Endothelial cell of umbilical vein (primary cell): ENCODE data around the gene CRTC1. TPM values are rescaled to one million over a fixed set of nuclear protein-coding genes. Genes with fewer than 3 reads are reported as not detected.

Source experiments
- BruUV-seq: library from RNA; stranded (reverse); fragments of 400-500 nt; replicated peaks from 2 replicates; lab custom pipeline; 2021; lab: Mats Ljungman, UMichigan
- CTCF ChIA-PET: fragments of 300-600, 350-600 bp; sonication (Branson Sonifier 250); formaldehyde crosslinking; loops from one replicate; lab custom pipeline; 2021; ENCODE audit warnings: antibody characterized with exemption, inconsistent platforms; lab: Charles Lee
- POLR2A ChIA-PET: fragments of 300-600, 350-600 bp; sonication (Branson Sonifier 250); formaldehyde crosslinking; loops from one replicate; lab custom pipeline; 2021; ENCODE audit warnings: antibody characterized with exemption, inconsistent platforms; lab: Charles Lee
- DNase-seq: peaks from one replicate; pipeline ENCODE4 v3.0.0-alpha.2; 2011; ENCODE audit warnings: low read depth, low spot score
- FAIRE-seq: peaks from 2 replicates; lab custom pipeline; 2011; peaks lifted over from hg19 to GRCh38; lab: Jason Lieb, UNC
- H2AFZ ChIP-seq: 2 replicates; pipeline ENCODE4 v1.6.0; 2012; ENCODE audit warnings: low read depth, low read length, control low read depth, inconsistent platforms
- H3K27ac ChIP-seq: 2 replicates; pipeline ENCODE4 v1.5.1; 2011; ENCODE audit warnings: low read depth, mild to moderate bottlenecking, control low read depth, low read length, moderate library complexity; ENCODE audit not compliant: insufficient read depth
- H3K27me3 ChIP-seq, 2 experiments: 2 replicates each; pipeline versions ENCODE4 v1.6.0 to v1.6.1; 2011; ENCODE audit warnings: low read length in 2 of 2, mixed read lengths in 1 of 2; ENCODE audit not compliant: control insufficient read depth in 2 of 2, insufficient read depth in 2 of 2
- H3K36me3 ChIP-seq, 2 experiments: 2 replicates in 1 of 2; 3 replicates in 1 of 2; pipeline ENCODE4 v1.5.1; 2011; ENCODE audit warnings: low read length in 2 of 2, mild to moderate bottlenecking in 1 of 2, moderate library complexity in 1 of 2; ENCODE audit not compliant: control insufficient read depth in 2 of 2, insufficient read depth in 2 of 2; ENCODE audit errors: extremely low read depth in 1 of 2
- H3K4me1 ChIP-seq: 3 replicates; pipeline ENCODE4 v1.5.1; 2011; ENCODE audit warnings: mild to moderate bottlenecking, low read length; ENCODE audit not compliant: control insufficient read depth, insufficient read depth; ENCODE audit errors: extremely low read depth
- H3K4me2 ChIP-seq: 2 replicates; pipeline ENCODE4 v1.6.1; 2011; ENCODE audit warnings: low read length, control low read depth, mixed read lengths; ENCODE audit not compliant: insufficient read depth
- H3K4me3 ChIP-seq, 3 experiments: fragments of 200-600 bp in 1 of 3; sonication (generic), shearing (Covaris generic) in 1 of 3; replicated peaks in 1 of 3; 2 replicates each; pipeline ENCODE4 v1.5.1; 2011 to 2016; ENCODE audit warnings: control low read depth in 3 of 3, low read length in 3 of 3, mild to moderate bottlenecking in 2 of 3, inconsistent platforms in 1 of 3, low read depth in 1 of 3, moderate library complexity in 1 of 3; ENCODE audit not compliant: insufficient read depth in 1 of 3
- H3K79me2 ChIP-seq: 2 replicates; pipeline ENCODE4 v1.6.0; 2012; ENCODE audit warnings: low read length, inconsistent platforms; ENCODE audit not compliant: control insufficient read depth, insufficient read depth
- H3K9ac ChIP-seq: replicated peaks from 2 replicates; pipeline ENCODE3; 2011; ENCODE audit warnings: low read length, control low read depth; ENCODE audit not compliant: insufficient read depth; ENCODE audit errors: extremely low read depth
- H3K9me1 ChIP-seq: replicated peaks from 3 replicates; pipeline ENCODE4 v1.6.0; 2011; ENCODE audit warnings: mild to moderate bottlenecking, low read length; ENCODE audit not compliant: control insufficient read depth, insufficient read depth; ENCODE audit errors: extremely low read depth
- H3K9me3 ChIP-seq: replicated peaks from 2 replicates; pipeline ENCODE4 v1.5.1; 2012; ENCODE audit warnings: low read length, inconsistent platforms; ENCODE audit not compliant: control insufficient read depth, insufficient read depth
- H4K20me1 ChIP-seq: replicated peaks from 2 replicates; pipeline ENCODE3; 2011; ENCODE audit warnings: mild to moderate bottlenecking, low read length; ENCODE audit not compliant: control insufficient read depth, insufficient read depth; ENCODE audit errors: extremely low read depth
- CTCF ChIP-seq, 2 donors: IDR thresholded peaks; 1 replicate in 1 of 2; 2 replicates in 1 of 2; pipeline ENCODE4 v1.5.1; 2011; ENCODE audit warnings: low read length in 2 of 2, mild to moderate bottlenecking in 2 of 2, moderate library complexity in 2 of 2, control low read depth in 1 of 2, inconsistent platforms in 1 of 2, low read depth in 1 of 2; ENCODE audit not compliant: insufficient read depth in 1 of 2; ENCODE audit errors: extremely low read depth in 1 of 2
- FOS ChIP-seq: IDR thresholded peaks from 2 replicates; pipeline ENCODE4 v1.6.1; 2011; ENCODE audit warnings: mild to moderate bottlenecking, low read length, moderate library complexity, borderline replicate concordance; ENCODE audit not compliant: insufficient read depth
- JUN ChIP-seq: IDR thresholded peaks from 2 replicates; pipeline ENCODE4 v1.6.1; 2011; ENCODE audit warnings: borderline replicate concordance, low read depth; ENCODE audit not compliant: insufficient read length, insufficient read depth
- MAX ChIP-seq: IDR thresholded peaks from 2 replicates; pipeline ENCODE4 v1.6.1; 2011; ENCODE audit not compliant: insufficient read depth, insufficient read length
- MYC ChIP-seq: IDR thresholded peaks from one replicate; pipeline ENCODE4 v1.6.1; 2011; ENCODE audit warnings: mild to moderate bottlenecking, low read depth, low read length
- POLR2A ChIP-seq: IDR thresholded peaks from 2 replicates; pipeline ENCODE4 v1.6.1; 2012; ENCODE audit warnings: low read depth, mild to moderate bottlenecking, control low read depth, low read length
- POLR2AphosphoS5 ChIP-seq: IDR thresholded peaks from 2 replicates; pipeline ENCODE4 v1.6.1; 2012; ENCODE audit warnings: low read depth, mild to moderate bottlenecking, control low read depth, low read length, moderate library complexity; ENCODE audit not compliant: insufficient read depth
- dilution Hi-C: fragments of 300-500 bp; cut with MboI; formaldehyde crosslinking; loops from one replicate; pipeline ENCODE4 v1.15.0; 2019; ENCODE audit warnings: low sequenced_read_pairs; ENCODE audit not compliant: extremely low pct_ligation_motif_present
- intact Hi-C: fragments of 100-400 bp; cut with micrococcal nuclease; formaldehyde crosslinking; loops from one replicate; pipeline ENCODE4 v1.10.0; 2022
- polyA plus RNA-seq, 4 experiments: library from polyadenylated mRNA; depleted of rRNA in 3 of 4; stranded (reverse) in 3 of 4; unstranded in 1 of 4; fragments of >200 nt; gene quantifications; 2 replicates each; pipeline versions ENCODE4 v1.2.1 to v1.2.3, GENCODE V29; 2011 to 2012; ENCODE audit warnings: missing spikeins in 1 of 4
- total RNA-seq: library from RNA; stranded (reverse); gene quantifications from 2 replicates; pipeline ENCODE4 v1.2.3, GENCODE V29; 2021

CRTC1 gene
- total and polyA plus RNA-seq, 2 donors (not counting 3 experiments of a cell fraction or from before 2014, with no cell fraction given): 4.2 to 11.4 TPM

GRCh38 chr19:18635831-18636182, 47.7 kb upstream of the CRTC1 start:
- Histone ChIP-seq H2AFZ (no peak overlapping the region), H3K4me3 (no peak overlapping the region), H3K9ac (no peak overlapping the region), H3K9me3 (no peaks in the 10 kb centered on the region), H3K36me3 (no peaks in the 10 kb centered on the region), H3K9me1 (no peaks in the 10 kb centered on the region), H3K79me2 (no peaks in the 10 kb centered on the region), H3K4me2 (no peak overlapping the region), H4K20me1 (no peaks in the 10 kb centered on the region), H3K27ac (no peak overlapping the region), H3K27me3 (no peaks in the 10 kb centered on the region), H3K4me1 (peaks cover 4% of the 10 kb centered on the region)
- FAIRE-seq (no peak), DNase-seq (no peak)
- ChIA-PET POLR2A (no interaction called here), CTCF (interaction anchor here (1.2 kb wide), 1 partner anchor 13 kb away, joined by 8 read pairs; no protein-coding TSS in a partner anchor)
- dilution Hi-C loops (no loop called here), intact Hi-C loops (loop anchor here (1.0 to 2.0 kb wide), 2 partner anchors 15 to 26 kb away; no protein-coding TSS in a partner anchor)
- BruUV-seq: no TSS peak
- TF ChIP-seq POLR2AphosphoS5: no peak
- no peak for TF ChIP-seq JUN
- no peak for TF ChIP-seq MYC
- TF ChIP-seq MAX: no peak
- TF ChIP-seq FOS: no peak
- TF ChIP-seq POLR2A: no peak
- no peak for TF ChIP-seq CTCF (IDR thresholded peaks at IDR 0.05; ENCODE audit: extremely low read depth in 1 of 2, insufficient read depth in 1 of 2, low read depth in 1 of 2, low read length in 2 of 2)
